Mesendoderm (in vitro differentiated cells): ENCODE data around the gene STARD5.

Experiments
- DNase-seq: peaks from one replicate; pipeline ENCODE4 v3.0.0; 2013
- H2AK5ac ChIP-seq: 2 replicates; pipeline ENCODE4 v1.6.1; 2013; ENCODE audit warnings: low read length, inconsistent platforms
- H2BK120ac ChIP-seq: 2 replicates; pipeline ENCODE4 v1.6.1; 2013; ENCODE audit warnings: low read depth, mild to moderate bottlenecking, low read length, moderate library complexity, mixed read lengths
- H2BK15ac ChIP-seq: replicated peaks from 2 replicates; pipeline ENCODE4 v1.6.1; 2013; ENCODE audit warnings: low read depth, mild to moderate bottlenecking, moderate library complexity
- H2BK5ac ChIP-seq: 2 replicates; pipeline ENCODE4 v1.6.1; 2013; ENCODE audit warnings: low read length, inconsistent platforms
- H3K18ac ChIP-seq: 2 replicates; pipeline ENCODE4 v1.6.1; 2013; ENCODE audit warnings: mild to moderate bottlenecking, low read length, mixed read lengths
- H3K23ac ChIP-seq: one replicate; pipeline ENCODE4 v1.6.1; 2013; ENCODE audit warnings: low read length
- H3K27ac ChIP-seq: 2 replicates; pipeline ENCODE4 v1.5.1; 2013; ENCODE audit warnings: low read depth, mild to moderate bottlenecking, inconsistent platforms, low read length, moderate library complexity
- H3K27me3 ChIP-seq: 2 replicates; pipeline ENCODE4 v1.6.1; 2013; ENCODE audit warnings: low read length, control low read depth, mild to moderate bottlenecking, inconsistent platforms; ENCODE audit not compliant: insufficient read depth, poor library complexity
- H3K36me3 ChIP-seq: 2 replicates; pipeline ENCODE4 v1.6.1; 2013; ENCODE audit warnings: low read length, inconsistent platforms; ENCODE audit not compliant: control insufficient read depth, insufficient read depth
- H3K4ac ChIP-seq: one replicate; pipeline ENCODE4 v1.6.1; 2013; ENCODE audit warnings: low read depth, mild to moderate bottlenecking, low read length, moderate library complexity
- H3K4me1 ChIP-seq: 2 replicates; pipeline ENCODE4 v1.6.1; 2013; ENCODE audit warnings: low read depth, low read length, inconsistent platforms; ENCODE audit not compliant: control insufficient read depth
- H3K4me2 ChIP-seq: 2 replicates; pipeline ENCODE4 v1.6.1; 2013; ENCODE audit warnings: low read length
- H3K4me3 ChIP-seq: 2 replicates; pipeline ENCODE4 v1.5.1; 2013; ENCODE audit warnings: mild to moderate bottlenecking, low read length
- H3K56ac ChIP-seq: one replicate; pipeline ENCODE4 v1.6.1; 2013; ENCODE audit warnings: low read length
- H3K79me1 ChIP-seq: 2 replicates; pipeline ENCODE4 v1.6.1; 2013; ENCODE audit warnings: low read length, inconsistent platforms
- H3K79me2 ChIP-seq: 2 replicates; pipeline ENCODE4 v1.6.1; 2013; ENCODE audit warnings: mild to moderate bottlenecking, low read length; ENCODE audit not compliant: control insufficient read depth, insufficient read depth
- H3K9ac ChIP-seq: 2 replicates; pipeline ENCODE4 v1.6.1; 2013; ENCODE audit warnings: low read length, inconsistent platforms
- H4K5ac ChIP-seq: one replicate; pipeline ENCODE4 v1.6.1; 2013; ENCODE audit warnings: low read length
- H4K8ac ChIP-seq: one replicate; pipeline ENCODE4 v1.6.1; 2013; ENCODE audit warnings: low read depth, mild to moderate bottlenecking, control low read depth, low read length, moderate library complexity
- WGBS: extraction: QIAGEN DNeasy Blood & Tissue Kit; methylation state at CpG from one replicate; pipeline ENCODE4 v1.1.7; 2013; ENCODE audit warnings: low lambda C conversion rate, missing lambda C conversion rate; ENCODE audit not compliant: insufficient coverage; ENCODE audit errors: extremely low coverage; 5-methylcytosine and 5-hydroxymethylcytosine counted together

The STARD5 gene

GRCh38 chr15:81274255-81274654 lies 49.7 kb downstream of the STARD5 start:
- H3K79me1 ChIP-seq: no peaks in the 10 kb centered on the region
- H3K27ac ChIP-seq: no peak overlapping the region
- no peak overlapping the region for H2BK15ac ChIP-seq
- no peak overlapping the region for H3K4me3 ChIP-seq
- H3K56ac ChIP-seq: no peak overlapping the region
- no CpG with 5 or more reads among the region's 4 CpGs for WGBS
- DNase-seq: peak; percentile 45
- no peak overlapping the region for H3K4ac ChIP-seq
- H2BK120ac ChIP-seq: no peak overlapping the region
- no peak overlapping the region for H3K23ac ChIP-seq
- H3K79me2 ChIP-seq: no peaks in the 10 kb centered on the region
- no peaks in the 10 kb centered on the region for H3K36me3 ChIP-seq
- no peak overlapping the region for H4K8ac ChIP-seq
- H3K27me3 ChIP-seq: no peaks in the 10 kb centered on the region
- H2BK5ac ChIP-seq: no peak overlapping the region
- H3K18ac ChIP-seq: no peak overlapping the region
- H4K5ac ChIP-seq: no peak overlapping the region
- H2AK5ac ChIP-seq: no peak overlapping the region
- no peak overlapping the region for H3K4me2 ChIP-seq
- H3K4me1 ChIP-seq: no peaks in the 10 kb centered on the region
- H3K9ac ChIP-seq: no peak overlapping the region

DNA sequence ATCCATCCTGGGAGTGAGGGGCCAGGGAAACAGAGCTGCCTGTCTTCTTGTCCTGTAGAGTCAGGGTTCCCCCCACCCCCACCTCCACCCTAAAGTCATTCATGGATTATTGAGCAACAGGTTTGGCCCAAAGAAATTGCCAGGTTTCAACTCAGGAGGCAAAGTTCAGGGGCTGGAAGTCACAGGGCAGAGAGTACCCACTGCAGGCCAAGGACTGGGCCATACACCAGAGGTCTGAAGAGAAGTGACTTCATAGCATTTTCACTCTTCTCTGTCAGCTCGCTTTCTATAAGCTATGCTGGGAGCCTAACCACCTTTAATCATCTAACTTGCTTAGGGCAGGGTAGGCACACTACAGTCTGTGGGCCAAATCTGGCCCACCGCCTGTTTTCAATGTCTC lies 50.1 kb downstream of the STARD5 start:
- H2BK15ac ChIP-seq: no peak overlapping the region
- no CpG with 5 or more reads among the region's 2 CpGs for WGBS

DNA sequence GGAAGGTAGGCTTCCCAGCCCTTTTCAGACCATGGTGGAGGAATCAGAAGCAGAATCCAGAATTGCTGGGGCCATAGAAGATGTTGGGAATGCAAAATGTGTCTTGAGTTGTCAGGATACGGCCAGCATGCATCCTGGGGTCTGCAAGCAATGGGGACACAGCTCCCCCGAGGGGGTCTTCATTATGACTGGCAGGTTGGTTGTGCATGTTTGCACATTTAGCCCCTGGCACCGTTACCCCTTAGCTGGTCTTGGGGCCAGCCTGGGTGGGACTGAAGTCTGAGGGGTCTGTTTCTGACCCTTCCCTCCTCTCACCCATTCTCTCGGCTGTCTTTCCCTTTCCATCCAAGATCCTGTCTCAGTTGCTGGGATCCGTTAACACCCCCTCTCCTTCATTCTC lies 50.7 kb downstream of the STARD5 start:
- H3K4ac ChIP-seq: no peak overlapping the region
- no peak overlapping the region for H3K27ac ChIP-seq
- H3K18ac ChIP-seq: no peak overlapping the region
- H3K79me2 ChIP-seq: no peaks in the 10 kb centered on the region
- H3K4me2 ChIP-seq: no peak overlapping the region
- no peak overlapping the region for H3K23ac ChIP-seq
- no peak overlapping the region for H4K8ac ChIP-seq
- no peak overlapping the region for H2AK5ac ChIP-seq
- H3K9ac ChIP-seq: no peak overlapping the region
- no peak overlapping the region for H2BK15ac ChIP-seq
- H3K4me1 ChIP-seq: no peaks in the 10 kb centered on the region
- H3K56ac ChIP-seq: no peak overlapping the region
- H4K5ac ChIP-seq: no peak overlapping the region
- no peak overlapping the region for H2BK120ac ChIP-seq
- whole genome bisulfite sequencing: no CpG with 5 or more reads among the region's 5 CpGs
- no peak overlapping the region for H3K4me3 ChIP-seq
- no peak overlapping the region for H2BK5ac ChIP-seq
- no peaks in the 10 kb centered on the region for H3K36me3 ChIP-seq
- no peaks in the 10 kb centered on the region for H3K27me3 ChIP-seq
- no peaks in the 10 kb centered on the region for H3K79me1 ChIP-seq
- DNase-seq: no peak

More for the DNA sequence above, 50.1 kb downstream of the STARD5 start:
- Histone ChIP-seq H3K4ac (no peak overlapping the region), H2BK120ac (no peak overlapping the region), H3K56ac (no peak overlapping the region), H3K27ac (no peak overlapping the region), H2AK5ac (no peak overlapping the region), H3K36me3 (no peaks in the 10 kb centered on the region), H3K23ac (no peak overlapping the region), H3K79me2 (no peaks in the 10 kb centered on the region), H3K79me1 (no peaks in the 10 kb centered on the region), H3K4me3 (no peak overlapping the region), H4K5ac (no peak overlapping the region), H3K18ac (no peak overlapping the region), H3K27me3 (no peaks in the 10 kb centered on the region), H4K8ac (no peak overlapping the region), H3K4me2 (no peak overlapping the region), H2BK5ac (no peak overlapping the region), H3K9ac (no peak overlapping the region), H3K4me1 (no peaks in the 10 kb centered on the region)
- DNase-seq: no peak

DNA sequence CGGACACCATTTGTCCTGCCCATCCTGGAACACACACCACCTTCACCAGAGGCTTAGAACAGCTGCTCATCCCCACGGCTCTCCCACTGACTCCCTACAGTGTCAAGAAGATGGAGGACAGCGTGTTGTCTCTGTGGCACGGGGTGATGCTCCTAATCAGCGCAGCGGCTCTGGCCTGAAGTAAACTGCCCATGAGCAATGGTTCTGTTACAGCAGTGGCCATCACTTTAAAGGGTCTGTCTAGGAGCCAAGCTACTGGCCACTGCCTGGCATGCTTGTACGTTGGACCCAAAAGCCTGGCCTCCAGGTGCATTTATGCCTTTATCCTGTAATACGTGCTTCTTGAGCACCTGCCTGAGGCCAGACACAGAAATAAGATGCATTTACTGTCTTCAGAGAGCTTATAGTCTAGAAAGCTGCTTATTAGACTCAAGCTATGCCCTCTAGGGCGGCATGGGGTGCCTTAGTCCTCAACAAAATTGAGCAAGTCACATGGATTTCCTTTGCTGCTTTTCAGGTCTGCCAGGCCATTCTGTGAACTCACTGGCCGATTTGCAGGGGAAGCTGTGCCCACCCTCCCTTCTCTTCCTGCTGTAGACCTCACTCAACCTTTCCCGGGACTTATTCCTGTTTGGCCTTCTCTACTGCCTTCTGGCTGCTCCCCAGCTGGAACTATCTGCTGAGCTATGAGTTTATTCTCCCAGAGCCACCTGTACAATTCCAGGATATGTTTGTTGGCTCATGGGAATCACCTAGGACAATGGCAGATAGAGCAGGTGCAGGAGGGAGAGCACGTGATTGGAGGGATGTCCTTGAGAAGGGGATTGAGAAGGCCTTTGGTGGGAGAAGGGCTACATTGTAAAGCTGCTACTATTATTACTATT lies 51.9 kb downstream of the STARD5 start:
- Histone ChIP-seq H3K23ac (no peak overlapping the region), H2AK5ac (no peak overlapping the region), H2BK120ac (no peak overlapping the region), H4K8ac (no peak overlapping the region), H3K79me1 (no peaks in the 10 kb centered on the region), H3K4me2 (no peak overlapping the region), H2BK5ac (no peak overlapping the region), H3K36me3 (no peaks in the 10 kb centered on the region), H3K56ac (no peak overlapping the region), H3K27ac (no peak overlapping the region), H3K4me1 (no peaks in the 10 kb centered on the region), H4K5ac (no peak overlapping the region), H3K4me3 (no peak overlapping the region), H3K79me2 (no peaks in the 10 kb centered on the region), H3K18ac (no peak overlapping the region), H2BK15ac (no peak overlapping the region), H3K27me3 (no peaks in the 10 kb centered on the region), H3K9ac (no peak overlapping the region), H3K4ac (no peak overlapping the region)
- no CpG with 5 or more reads among the region's 12 CpGs for WGBS
- DNase-seq: no peak

DNA sequence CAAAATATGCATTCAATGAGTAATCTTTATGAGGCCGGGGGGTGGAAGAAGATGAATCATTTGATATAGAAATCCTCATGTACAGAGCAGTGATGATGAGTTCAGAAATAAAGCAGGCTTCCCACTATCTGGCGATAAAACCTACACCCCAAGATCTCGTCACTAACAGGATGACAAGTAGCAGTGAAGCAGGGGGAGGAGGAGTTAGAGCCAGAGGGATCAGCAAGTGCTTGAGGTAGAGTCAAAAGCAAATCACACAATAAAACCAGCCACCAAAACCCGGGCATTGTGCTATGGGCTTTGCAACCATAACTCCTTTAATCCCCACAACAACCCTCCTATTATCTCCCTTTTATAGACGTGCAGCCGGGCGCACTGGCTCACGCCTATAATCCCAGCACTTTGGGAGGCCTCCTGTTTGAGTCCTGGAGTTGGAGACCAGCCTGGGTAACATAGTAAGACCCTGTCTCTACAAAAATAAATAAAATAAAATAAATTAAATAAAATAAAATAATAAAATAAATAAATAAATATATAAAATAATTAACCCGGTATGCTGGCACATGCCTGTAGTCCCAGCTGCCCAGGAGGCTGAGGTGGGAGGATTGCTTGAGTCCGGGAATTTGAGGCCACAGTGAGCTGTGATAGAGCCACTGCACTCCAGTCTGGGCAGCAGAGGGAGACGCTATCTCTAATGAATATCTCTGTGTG lies 53.0 kb downstream of the STARD5 start:
- no peak for DNase-seq
- Histone ChIP-seq H3K4me1 (no peaks in the 10 kb centered on the region), H3K9ac (no peak overlapping the region), H2BK5ac (no peak overlapping the region), H3K56ac (no peak overlapping the region), H3K4me2 (no peak overlapping the region), H3K27me3 (no peaks in the 10 kb centered on the region), H4K5ac (no peak overlapping the region), H3K79me2 (no peaks in the 10 kb centered on the region), H4K8ac (no peak overlapping the region), H2AK5ac (no peak overlapping the region), H3K36me3 (no peaks in the 10 kb centered on the region), H2BK120ac (no peak overlapping the region), H3K18ac (no peak overlapping the region), H3K4me3 (no peak overlapping the region), H2BK15ac (no peak overlapping the region), H3K4ac (no peak overlapping the region), H3K27ac (no peak overlapping the region), H3K23ac (no peak overlapping the region), H3K79me1 (no peaks in the 10 kb centered on the region)
- no CpG with 5 or more reads among the region's 11 CpGs for WGBS
